Measurements from ENCODE around the gene PGM2L1. TPM values are rescaled to one million over a fixed set of nuclear protein-coding genes. Genes with fewer than 3 reads are reported as not detected.
A peak's percentile ranks its signal among the peaks of the same experiment; 100 is the strongest.

PGM2L1 gene
- total and polyA plus RNA-seq, 9 donors: 1.0 to 6.2 (median 2.1) TPM

- no peaks in the 10 kb centered on the region for H3K27me3 ChIP-seq
- no peak overlapping the region for H3K27ac ChIP-seq
- no peaks in the 10 kb centered on the region for H3K36me3 ChIP-seq
- no peak for DNase-seq
- TF ChIP-seq EP300 (IDR thresholded peaks at IDR 0.05): no peak
- no peak for TF ChIP-seq POLR2A (IDR thresholded peaks at IDR 0.05)
- no peak for TF ChIP-seq CTCF (IDR thresholded peaks at IDR 0.05)
- WGBS, 3 donors: 88 to 97% (median 92%) methylated on average over 1 of the region's 1 CpG
- intact Hi-C loops (cut with DNase I): no loop called here
- peaks cover 4% of the 10 kb centered on the region for H3K4me1 ChIP-seq (ENCODE audit: insufficient read depth)
- no peaks in the 10 kb centered on the region for H3K9me3 ChIP-seq
- H3K4me3 ChIP-seq: no peak overlapping the region
These were observed 79.8 kb downstream of the PGM2L1 start for GRCh38 chr11:74318241-74318932.

GRCh38 chr11:74316772-74317505 is 81.3 kb downstream of the PGM2L1 start:
- no peaks in the 10 kb centered on the region for H3K9me3 ChIP-seq
- TF ChIP-seq CTCF (IDR thresholded peaks at IDR 0.05) (no peak), POLR2A (IDR thresholded peaks at IDR 0.05) (no peak), EP300 (IDR thresholded peaks at IDR 0.05) (no peak)
- intact Hi-C loops (cut with DNase I): no loop called here

GRCh38 chr11:74312326-74312725 is 85.9 kb downstream of the PGM2L1 start:
- Histone ChIP-seq H3K9me3 (no peaks in the 10 kb centered on the region), H3K4me3 (no peak overlapping the region), H3K27ac (no peak overlapping the region), H3K4me1 (ENCODE audit: insufficient read depth) (peaks cover 3% of the 10 kb centered on the region), H3K36me3 (no peaks in the 10 kb centered on the region), H3K27me3 (no peaks in the 10 kb centered on the region)
- TF ChIP-seq POLR2A (IDR thresholded peaks at IDR 0.05) (no peak), CTCF (IDR thresholded peaks at IDR 0.05) (no peak)
- DNase-seq: no peak
- intact Hi-C loops (cut with DNase I): no loop called here
- 97 to 98% (median 98%) methylated on average over 1 of the region's 1 CpG for WGBS, 3 donors

More at GRCh38 chr11:74316772-74317505, 81.3 kb downstream of the PGM2L1 start:
- no peak for DNase-seq
- Histone ChIP-seq H3K27me3 (no peaks in the 10 kb centered on the region), H3K4me1 (ENCODE audit: insufficient read depth) (no peaks in the 10 kb centered on the region), H3K27ac (no peak overlapping the region), H3K4me3 (no peak overlapping the region), H3K36me3 (no peaks in the 10 kb centered on the region)

- Histone ChIP-seq H3K27ac (no peak within 1 kb of the TSS), H3K27me3 (no peaks in the 10 kb centered on the region), H3K4me1 (ENCODE audit: insufficient read depth) (peaks cover 3% of the 10 kb centered on the region), H3K9me3 (no peaks in the 10 kb centered on the region), H3K4me3 (peak within 1 kb of the TSS; percentile 37), H3K36me3 (no peaks in the 10 kb centered on the region)
- intact Hi-C loops (cut with DNase I): no loop called here
- TF ChIP-seq POLR2A (IDR thresholded peaks at IDR 0.05) (no peak), EP300 (IDR thresholded peaks at IDR 0.05) (no peak), CTCF (IDR thresholded peaks at IDR 0.05) (no peak)
- 1 to 4% (median 2%) methylated on average over 13 to 62 of the region's 62 CpGs for WGBS, 3 donors
- peak; percentile 17 to 73 (median 61) for DNase-seq
These were observed 86.8 kb downstream of the PGM2L1 start, which contains the start of gene P4HA3 for GRCh38 chr11:74311352-74311926. Gene P4HA3, minus strand, starts transcription at chr11:74311640. Its CDS starts 29 bp downstream, at chr11:74311611.

Measured in ovary (tissue), 9 donors.